HG02852 (cell line): ENCODE data around the gene RPS27.

Experiments used
- ATAC-seq: cut with Tn5 transposase; IDR thresholded peaks from one replicate; pipeline ENCODE4 v1.9.1; 2021; ENCODE audit warnings: mild to moderate bottlenecking, moderate library complexity; ENCODE audit not compliant: unreplicated experiment

Gene RPS27

GRCh38 chr1:153990468-153991150 is at the start of gene RPS27:
RPS27 (plus strand) TSS chr1:153990762; CDS start chr1:153990797, 35 bp downstream.
- ATAC-seq = peak; percentile 71

DNA sequence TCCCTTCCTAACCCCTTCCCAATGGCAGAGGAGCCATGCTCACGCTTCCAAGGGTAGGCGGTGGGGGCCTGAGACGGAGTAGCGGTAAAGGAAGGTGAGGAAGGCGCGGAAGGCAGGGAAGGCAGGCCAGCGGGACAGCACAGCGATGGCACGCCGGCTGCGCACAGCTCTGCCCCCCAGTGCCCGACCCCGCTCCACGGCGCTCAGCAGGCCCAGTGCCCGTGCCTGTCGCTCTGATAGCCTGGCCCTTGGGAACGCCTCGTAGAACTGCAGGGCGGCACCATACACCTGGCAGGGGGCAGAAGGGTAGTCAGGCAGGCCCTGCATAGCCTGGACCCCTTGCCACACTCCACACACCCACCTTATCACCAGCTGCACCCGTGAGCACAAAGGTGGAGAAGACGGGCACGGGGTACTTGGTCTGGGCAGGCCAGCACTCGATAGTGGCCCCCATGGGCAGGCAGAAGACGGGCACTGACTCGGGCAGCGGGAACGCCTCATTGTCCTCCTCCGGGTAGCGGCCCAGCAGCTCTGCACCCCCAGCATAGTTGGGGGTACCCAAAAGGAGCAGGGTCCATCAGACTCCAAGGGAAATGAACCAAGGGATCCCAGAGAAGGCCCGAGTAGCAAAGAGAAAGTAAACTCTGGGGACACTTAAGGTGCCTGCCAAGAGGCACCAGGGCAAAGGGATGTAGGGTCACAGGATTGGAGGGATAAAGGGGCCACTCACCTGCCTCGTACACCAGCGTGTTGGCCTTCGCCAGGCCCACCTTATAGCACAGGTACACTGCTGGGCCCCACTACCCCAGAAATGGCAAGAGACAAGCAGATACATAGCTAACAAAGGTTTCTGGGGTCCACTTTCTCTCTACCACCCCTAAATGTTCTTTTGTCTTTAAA is 48.5 kb upstream of the RPS27 start:
- no peak for ATAC-seq

DNA sequence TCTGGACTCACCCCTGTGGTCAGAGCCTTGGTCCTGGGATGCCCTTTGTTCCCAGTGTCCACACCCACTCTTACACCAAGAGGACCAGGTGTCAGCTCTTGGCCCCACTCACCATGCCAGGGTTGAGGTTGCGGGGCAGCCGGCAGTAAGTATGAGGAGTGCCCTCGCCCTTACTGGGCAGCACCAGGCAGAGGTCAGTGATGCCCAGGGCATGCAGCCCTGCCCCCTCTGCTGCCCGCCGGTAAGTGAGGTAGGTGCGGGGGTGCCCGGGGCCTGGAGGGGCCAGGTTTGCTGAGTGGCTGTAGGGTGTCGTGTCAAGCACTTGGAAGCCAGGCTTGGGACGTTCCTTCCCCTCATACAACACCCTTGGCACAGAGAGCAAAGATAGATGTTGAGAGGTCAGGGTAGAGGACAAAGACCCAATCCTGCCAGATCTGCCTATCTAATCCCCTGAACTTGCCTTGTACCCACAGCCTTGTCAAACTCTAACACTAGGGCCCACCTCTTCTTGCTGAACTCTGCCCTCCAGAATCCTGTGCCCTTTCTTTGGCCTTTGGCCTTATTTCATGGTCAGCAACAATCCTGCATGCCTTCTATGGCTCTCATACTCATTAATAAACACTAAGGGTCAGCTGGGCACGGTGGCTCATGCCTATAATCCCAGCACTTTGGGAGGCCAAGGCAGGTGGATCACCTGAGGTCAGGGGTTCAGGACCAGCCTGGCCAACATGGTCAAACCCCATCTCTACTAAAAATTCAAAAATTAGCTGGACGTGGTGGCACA is 47.6 kb upstream of the RPS27 start:
- no peak for ATAC-seq

- no peak for ATAC-seq
Observed at GRCh38 chr1:153944005-153944826, 46.3 kb upstream of the RPS27 start.

GRCh38 chr1:153944827-153945117 is 45.8 kb upstream of the RPS27 start:
- no peak for ATAC-seq

DNA sequence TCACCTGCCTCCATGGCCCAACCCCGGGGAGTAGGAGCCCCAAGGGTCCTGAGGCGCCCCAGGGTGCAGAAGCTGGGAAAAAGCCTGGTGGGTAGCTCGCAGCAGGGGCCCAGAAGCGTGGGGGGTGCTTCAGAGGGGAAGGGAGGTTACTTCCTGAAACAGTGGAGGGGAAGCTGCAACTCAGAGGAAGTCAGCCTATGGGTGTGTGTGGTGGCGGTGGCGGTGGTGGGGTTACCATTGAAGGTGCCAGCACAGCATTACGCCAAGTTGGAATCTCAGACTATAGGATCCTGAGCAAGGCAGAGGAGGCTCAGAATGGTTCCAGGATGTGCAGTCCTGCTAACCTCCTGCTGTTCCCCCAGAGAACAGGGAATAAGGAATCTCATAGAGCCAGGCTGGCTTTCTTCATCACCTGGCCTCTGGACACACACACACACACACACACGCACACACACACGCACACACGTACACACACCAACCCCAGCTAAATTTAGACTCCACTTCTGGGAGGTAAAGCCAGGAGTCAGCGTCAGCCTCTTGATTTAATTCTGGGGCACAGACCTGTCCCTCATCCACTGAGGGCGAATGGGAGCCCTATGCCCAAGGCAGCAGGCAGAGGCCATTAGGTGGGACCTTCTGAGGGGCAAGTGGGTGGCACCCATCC is 45.3 kb upstream of the RPS27 start:
- peak; percentile 5 for ATAC-seq

DNA sequence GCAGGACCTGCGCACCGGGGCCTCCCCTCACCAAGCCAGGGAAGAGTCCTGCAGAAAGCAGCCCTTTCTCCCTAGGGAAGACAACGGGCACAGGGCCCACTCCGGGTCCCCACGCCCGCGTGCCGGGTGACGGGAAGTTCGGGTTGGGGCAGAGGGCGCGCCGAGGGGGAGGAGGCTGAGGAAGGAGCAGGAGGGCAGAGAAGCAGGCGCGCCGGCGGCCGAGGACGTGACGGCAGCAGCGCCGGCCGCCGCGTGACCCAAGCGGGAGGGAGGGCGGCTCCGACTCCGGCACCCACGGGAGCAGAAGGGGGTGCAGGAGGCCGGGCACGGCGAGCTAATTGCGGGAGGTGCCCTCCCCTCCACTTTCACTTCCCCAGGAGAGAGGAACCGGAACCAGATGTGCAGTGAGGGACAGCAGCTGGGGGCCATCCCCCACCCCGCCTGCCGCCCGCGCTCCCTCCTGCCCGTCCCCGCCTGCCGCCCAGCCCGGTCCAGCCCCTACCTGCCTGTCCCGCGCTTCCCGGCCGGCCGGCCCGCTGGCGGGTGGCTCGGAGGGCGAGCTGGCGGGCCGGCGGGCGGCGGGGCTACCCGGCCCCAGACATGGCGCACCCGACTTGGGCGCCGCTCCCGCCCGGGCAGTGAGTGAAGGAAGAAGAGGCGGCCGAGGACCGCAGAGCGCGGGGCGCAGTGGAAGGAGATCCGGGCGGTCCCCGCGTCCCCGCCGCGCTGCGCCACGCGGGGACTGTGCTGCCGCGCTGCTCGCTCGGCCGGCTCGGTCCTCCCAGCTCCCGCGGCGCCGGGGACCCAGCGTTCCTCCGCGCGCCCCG is 44.6 kb upstream of the RPS27 start:
- ATAC-seq = peak; percentile 68

GRCh38 chr1:153946622-153947241 is 43.8 kb upstream of the RPS27 start, which contains the start of gene DENND4B:
DENND4B (minus strand) TSS chr1:153946718; CDS start chr1:153944374, 2,344 bp downstream.
- ATAC-seq = peak; percentile 64

DNA sequence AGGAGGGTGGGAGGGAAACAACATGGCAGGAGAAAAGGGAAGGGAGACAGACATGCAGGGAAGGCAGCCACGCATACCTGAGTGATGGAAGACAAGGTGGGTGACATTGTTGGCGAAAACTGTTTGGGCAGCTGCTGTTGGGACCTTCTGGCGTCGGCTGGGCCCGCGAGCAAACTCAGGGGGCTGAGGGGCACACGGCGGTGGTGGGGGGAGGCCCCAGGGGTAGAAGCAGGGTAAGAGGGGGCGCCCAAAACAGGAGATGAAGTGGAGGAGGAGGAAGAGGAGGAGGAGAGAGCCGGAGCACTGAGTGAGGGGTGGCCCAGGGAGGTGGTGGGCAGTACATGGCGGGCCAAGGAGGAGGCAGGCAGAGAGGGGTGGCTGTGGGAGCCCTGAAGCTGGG is 39.4 kb upstream of the RPS27 start:
- ATAC-seq = no peak

GRCh38 chr1:153951801-153952200 is 38.8 kb upstream of the RPS27 start:
- no peak for ATAC-seq

- ATAC-seq = no peak
Observed at GRCh38 chr1:153953859-153954365, 36.6 kb upstream of the RPS27 start.

GRCh38 chr1:153954826-153955225 is 35.7 kb upstream of the RPS27 start:
- no peak for ATAC-seq

DNA sequence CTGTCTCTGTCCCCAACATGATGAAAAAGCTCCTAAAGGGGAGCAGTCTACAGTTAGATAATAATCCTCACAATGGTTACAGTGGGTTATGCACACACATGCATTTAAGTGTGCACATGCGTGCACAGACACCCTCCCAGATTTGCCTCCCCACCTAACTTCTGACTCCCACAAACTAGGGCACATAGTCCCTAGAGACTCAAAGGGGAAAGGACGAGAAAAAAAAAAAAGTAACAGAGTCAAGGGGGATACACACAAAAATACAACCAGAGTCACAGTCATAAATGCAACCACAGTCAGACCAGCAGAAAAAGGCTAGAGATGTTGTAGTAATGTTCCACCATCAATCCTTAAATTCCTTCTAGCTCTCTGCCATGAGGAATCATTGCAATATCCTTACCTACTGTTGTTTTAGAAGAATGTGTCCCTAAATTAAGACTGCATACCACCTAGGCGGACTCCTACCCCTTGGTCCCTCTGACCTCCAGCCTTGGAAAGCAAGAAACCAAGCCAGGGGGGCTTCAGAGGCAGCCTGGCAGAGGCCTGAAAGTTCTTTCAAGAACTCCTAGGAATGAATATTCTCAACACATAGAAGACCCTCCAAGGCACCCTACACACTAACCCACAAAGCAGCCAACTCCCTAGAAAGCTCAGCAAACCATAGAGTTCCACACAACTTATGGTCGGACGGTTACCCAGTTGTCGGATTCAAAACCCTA is 33.4 kb upstream of the RPS27 start:
- ATAC-seq = no peak

- peak; percentile 15 for ATAC-seq
Observed at GRCh38 chr1:153957744-153958110, 32.8 kb upstream of the RPS27 start.

DNA sequence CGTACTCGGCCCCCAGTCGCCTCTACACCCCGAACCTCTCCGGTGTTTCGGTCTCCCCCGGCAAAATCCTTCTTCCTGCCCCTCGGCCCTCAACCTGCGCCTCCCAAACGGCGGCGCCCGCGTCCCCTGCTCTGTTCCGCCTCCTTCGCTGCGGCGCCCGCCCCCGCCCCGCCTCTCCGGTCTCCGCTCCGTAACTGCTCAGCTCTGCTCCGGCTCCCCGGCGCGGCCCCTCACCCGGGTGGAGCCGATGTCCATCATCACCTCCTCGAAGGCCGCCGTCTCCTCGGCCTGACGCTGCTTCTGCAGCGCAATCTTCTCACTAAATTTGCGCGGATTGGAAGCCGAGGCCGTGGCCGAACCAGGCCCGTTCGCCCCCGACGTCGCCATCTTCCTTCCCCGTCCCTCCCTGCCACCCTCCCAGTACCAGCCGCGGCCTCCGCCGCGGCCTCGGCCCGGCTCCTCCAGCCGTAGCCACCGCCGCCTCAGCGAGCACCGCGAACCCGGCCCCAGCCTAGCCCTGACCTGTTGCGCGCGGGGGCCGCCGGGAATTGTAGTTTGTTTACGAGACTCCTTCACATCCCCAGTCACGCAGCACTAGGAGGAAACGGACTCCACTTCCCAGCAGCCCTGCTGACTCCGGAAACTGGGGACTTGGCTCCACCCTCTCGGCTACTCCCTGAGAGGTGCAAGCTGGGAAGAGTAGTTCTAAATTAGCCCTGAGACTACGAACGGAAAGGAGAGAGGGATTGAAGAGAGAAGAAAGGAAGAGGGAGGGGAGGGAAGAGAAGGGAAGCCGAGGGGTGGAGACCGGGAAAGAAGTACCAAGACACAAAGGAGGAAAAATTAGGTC is 32.2 kb upstream of the RPS27 start, which contains the start of gene CRTC2:
Gene CRTC2 (minus strand): TSS at position 502 of the 850 bp plus-strand sequence. CDS start 115 bp downstream, at position 387.
- ATAC-seq = peak; percentile 76

DNA sequence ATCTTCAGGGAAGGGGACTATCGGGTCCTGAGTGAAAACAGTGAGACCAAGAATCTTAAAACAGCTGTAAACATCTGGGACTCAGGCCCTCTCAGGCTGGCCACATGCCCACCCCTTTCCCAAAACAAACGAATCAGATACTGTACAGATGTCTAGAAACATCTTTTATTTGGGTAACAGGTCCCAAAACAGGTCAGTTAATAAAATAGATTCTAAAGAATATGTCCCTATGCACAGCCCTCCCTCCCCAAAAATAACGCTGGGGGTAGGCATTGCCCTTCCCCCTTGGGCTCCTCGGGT is 31.7 kb upstream of the RPS27 start:
- no peak for ATAC-seq

DNA sequence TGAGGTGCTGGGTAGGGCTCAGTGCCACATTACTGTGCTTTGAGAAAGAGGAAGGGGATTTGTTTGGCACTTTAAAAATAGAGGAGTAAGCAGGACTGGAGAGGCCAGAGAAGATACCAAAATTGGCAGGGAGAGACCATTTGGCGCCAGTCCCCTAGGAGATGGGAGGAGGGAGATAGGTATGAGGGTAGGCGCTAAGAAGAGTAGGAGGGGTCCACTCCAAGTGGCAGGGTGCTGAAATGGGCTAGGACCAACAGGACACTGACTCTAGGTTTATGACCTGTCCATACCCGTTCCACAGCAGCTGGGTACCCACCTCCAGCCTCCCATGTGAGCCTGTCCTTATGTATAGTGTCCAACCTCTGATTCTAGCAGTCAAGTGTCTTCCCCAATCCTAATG is 31.1 kb upstream of the RPS27 start:
- no peak for ATAC-seq
